Spleen (tissue), 7 donors: ENCODE measurements around the gene GRIK4.

ENCODE experiments used
- POLR2A ChIP-seq, 3 donors: fragments of 450-650 bp; IDR thresholded peaks; one replicate each; pipeline ENCODE4 v1.5.1; 2017; ENCODE audit warnings: antibody characterized with exemption in 3 of 3, mild to moderate bottlenecking in 1 of 3
- POLR2AphosphoS5 ChIP-seq, 3 donors: sonication (generic); formaldehyde crosslinking; IDR thresholded peaks; one replicate each; pipeline ENCODE4 v1.5.1; 2017; ENCODE audit warnings: antibody characterized with exemption in 3 of 3
- TF ChIP-seq, protein P1 (sequence below), 11 experiments: fragments of 200-600 bp in 7 of 11; fragments of 450-650 bp in 4 of 11; sonication (generic) in 4 of 11; IDR thresholded peaks in 8 of 11; conservative IDR thresholded peaks in 3 of 11; 1 replicate in 7 of 11; 2 replicates in 4 of 11; pipeline versions ENCODE4 v1.4.0 to v1.8.0; 2016 to 2021; ENCODE audit warnings: antibody characterized with exemption in 11 of 11, inconsistent platforms in 4 of 11, mild to moderate bottlenecking in 1 of 11
- donor health status: DM: no; HTN: no; CAD: no; lungs with moderate emphysema.
- donor health status: DM: no; HTN: no; CAD: no.
- donor health status: DM: no; HTN: no; CAD: no.

DNA sequence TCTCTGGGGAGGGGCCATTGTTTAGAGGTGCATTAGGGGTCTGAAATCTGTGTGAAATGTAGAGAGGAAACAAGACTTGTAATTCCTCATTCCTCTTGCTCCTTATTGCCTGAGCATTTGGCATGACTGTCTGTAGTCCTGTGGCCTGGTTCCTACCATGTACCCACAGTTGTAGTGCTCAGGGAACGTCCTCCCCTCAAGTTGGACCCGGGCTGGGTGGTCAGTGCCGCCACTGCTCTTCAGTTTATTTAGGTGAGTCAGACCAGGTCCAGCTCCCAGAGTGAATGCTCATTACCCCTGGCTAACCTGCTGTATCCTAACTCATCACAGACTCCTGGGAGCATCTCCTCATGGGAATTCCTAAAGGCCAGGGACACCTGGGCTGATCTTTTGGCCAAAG, 139.8 kb downstream of the GRIK4 start:
- TF ChIP-seq, protein P1, sequence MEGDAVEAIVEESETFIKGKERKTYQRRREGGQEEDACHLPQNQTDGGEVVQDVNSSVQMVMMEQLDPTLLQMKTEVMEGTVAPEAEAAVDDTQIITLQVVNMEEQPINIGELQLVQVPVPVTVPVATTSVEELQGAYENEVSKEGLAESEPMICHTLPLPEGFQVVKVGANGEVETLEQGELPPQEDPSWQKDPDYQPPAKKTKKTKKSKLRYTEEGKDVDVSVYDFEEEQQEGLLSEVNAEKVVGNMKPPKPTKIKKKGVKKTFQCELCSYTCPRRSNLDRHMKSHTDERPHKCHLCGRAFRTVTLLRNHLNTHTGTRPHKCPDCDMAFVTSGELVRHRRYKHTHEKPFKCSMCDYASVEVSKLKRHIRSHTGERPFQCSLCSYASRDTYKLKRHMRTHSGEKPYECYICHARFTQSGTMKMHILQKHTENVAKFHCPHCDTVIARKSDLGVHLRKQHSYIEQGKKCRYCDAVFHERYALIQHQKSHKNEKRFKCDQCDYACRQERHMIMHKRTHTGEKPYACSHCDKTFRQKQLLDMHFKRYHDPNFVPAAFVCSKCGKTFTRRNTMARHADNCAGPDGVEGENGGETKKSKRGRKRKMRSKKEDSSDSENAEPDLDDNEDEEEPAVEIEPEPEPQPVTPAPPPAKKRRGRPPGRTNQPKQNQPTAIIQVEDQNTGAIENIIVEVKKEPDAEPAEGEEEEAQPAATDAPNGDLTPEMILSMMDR (IDR thresholded peaks at IDR 0.05 in 8 of 11, conservative IDR thresholded peaks at IDR 0.05 in 3 of 11): no peak
- TF ChIP-seq POLR2AphosphoS5 (IDR thresholded peaks at IDR 0.05) (no peak), POLR2A (IDR thresholded peaks at IDR 0.05) (no peak)
